HCT116 (cell line): Measurements from ENCODE around the gene OR52L1. TPM values are rescaled to one million over a fixed set of nuclear protein-coding genes. Genes with fewer than 3 reads are reported as not detected.

ENCODE experiments used
- ATAC-seq: fragments of 200-7000 bp; cut with Tn5 transposase; 2 replicates; pipeline ENCODE4 v1.9.1; 2020; ENCODE audit warnings: mild to moderate bottlenecking, moderate library complexity
- BruUV-seq: library from RNA; stranded (reverse); fragments of 400-500 nt; replicated peaks from 2 replicates; lab custom pipeline; 2021; lab: Mats Ljungman, UMichigan
- CTCF ChIA-PET: fragments of 300-600 bp; sonication (Branson Sonifier 250); formaldehyde crosslinking; loops from one replicate; lab custom pipeline; 2021; ENCODE audit warnings: antibody characterized with exemption; lab: Charles Lee
- POLR2A ChIA-PET: fragments of 300-600, 350-600 bp; sonication (Branson Sonifier 250); formaldehyde crosslinking; loops from one replicate; lab custom pipeline; 2021; ENCODE audit warnings: antibody characterized with exemption; lab: Charles Lee
- RAD21 ChIA-PET, 2 experiments: fragments of 300-600 bp; sonication (Branson Sonifier 250); formaldehyde crosslinking; loops; one replicate each; lab custom pipeline; 2023; ENCODE audit warnings: low total read pairs in 2 of 2; ENCODE audit not compliant: uncharacterized antibody in 2 of 2, unreplicated experiment in 2 of 2, low non-redundant PET in 1 of 2; lab: Charles Lee
- DNase-seq: peaks from one replicate; pipeline ENCODE4 v3.0.0-alpha.2; 2010; ENCODE audit warnings: low read depth, low spot score
- H2AFZ ChIP-seq: fragments of 200-600 bp; shearing (Covaris generic), sonication (generic); 2 replicates; pipeline ENCODE4 v1.6.1; 2017; ENCODE audit warnings: low read depth, mixed run types, mixed read lengths, antibody characterized with exemption, low read length; ENCODE audit not compliant: poor library complexity, severe bottlenecking
- H3K27ac ChIP-seq: 2 replicates; pipeline ENCODE4 v1.5.1; 2012; ENCODE audit warnings: low read depth, low read length
- H3K27me3 ChIP-seq: fragments of 200-600 bp; sonication (generic); 2 replicates; pipeline ENCODE4 v1.6.1; 2016; ENCODE audit warnings: mixed run types, low read length, mixed read lengths; ENCODE audit not compliant: insufficient read depth
- H3K36me3 ChIP-seq, 2 experiments: fragments of 200-500 bp in 1 of 2; fragments of 200-600 bp in 1 of 2; sonication (Bioruptor generic) in 1 of 2; sonication (generic) in 1 of 2; 2 replicates each; pipeline versions ENCODE4 v1.5.1 to v1.6.1; 2014 to 2016; ENCODE audit warnings: low read length in 2 of 2, inconsistent platforms in 1 of 2, mixed read lengths in 1 of 2, mixed run types in 1 of 2; ENCODE audit not compliant: insufficient read depth in 2 of 2, control insufficient read depth in 1 of 2
- H3K4me1 ChIP-seq, 2 experiments: fragments of 200-600 bp in 1 of 2; sonication (generic) in 1 of 2; 2 replicates each; pipeline versions ENCODE4 v1.5.1 to v1.6.1; 2012 to 2017; ENCODE audit warnings: low read length in 2 of 2, inconsistent platforms in 1 of 2, mild to moderate bottlenecking in 1 of 2, mixed read lengths in 1 of 2, mixed run types in 1 of 2, moderate library complexity in 1 of 2; ENCODE audit not compliant: insufficient read depth in 2 of 2, control insufficient read depth in 1 of 2
- H3K4me2 ChIP-seq: fragments of 200-600 bp; sonication (generic); 2 replicates; pipeline ENCODE4 v1.6.1; 2017; ENCODE audit warnings: mixed run types, low read length, mixed read lengths
- H3K4me3 ChIP-seq, 2 experiments: fragments of 200-600 bp in 1 of 2; sonication (generic) in 1 of 2; replicated peaks in 1 of 2; 2 replicates each; pipeline ENCODE4 v1.5.1; 2011 to 2016; ENCODE audit warnings: low read length in 2 of 2, control low read depth in 1 of 2, low read depth in 1 of 2, mild to moderate bottlenecking in 1 of 2, mixed read lengths in 1 of 2, mixed run types in 1 of 2
- H3K79me2 ChIP-seq: fragments of 200-600 bp; sonication (generic); 2 replicates; pipeline ENCODE4 v1.6.1; 2017; ENCODE audit warnings: mild to moderate bottlenecking, mixed run types, low read length, moderate library complexity, mixed read lengths; ENCODE audit not compliant: insufficient read depth
- H3K9ac ChIP-seq: fragments of 200-600 bp; sonication (generic); 2 replicates; pipeline ENCODE4 v1.6.1; 2016; ENCODE audit warnings: low read length, mixed read lengths
- H3K9me2 ChIP-seq: fragments of 200-600 bp; sonication (generic), shearing (Covaris generic); 2 replicates; pipeline ENCODE4 v1.6.1; 2017; ENCODE audit warnings: mixed run types, mild to moderate bottlenecking, moderate library complexity; ENCODE audit not compliant: insufficient read depth
- H3K9me3 ChIP-seq, 2 experiments: fragments of 200-500 bp in 1 of 2; fragments of 200-600 bp in 1 of 2; sonication (Bioruptor generic) in 1 of 2; sonication (generic) in 1 of 2; 2 replicates each; pipeline ENCODE4 v1.6.1; 2014 to 2017; ENCODE audit warnings: low read length in 2 of 2, mixed read lengths in 2 of 2, inconsistent platforms in 1 of 2, low read depth in 1 of 2, mild to moderate bottlenecking in 1 of 2, mixed run types in 1 of 2, moderate library complexity in 1 of 2; ENCODE audit not compliant: control insufficient read depth in 1 of 2, insufficient read depth in 1 of 2
- H4K20me1 ChIP-seq: fragments of 200-600 bp; sonication (generic), shearing (Covaris generic); 2 replicates; pipeline ENCODE4 v1.6.1; 2017; ENCODE audit warnings: mixed run types, mild to moderate bottlenecking, moderate library complexity; ENCODE audit not compliant: insufficient read depth
- ATF3 ChIP-seq: IDR thresholded peaks from 2 replicates; pipeline ENCODE4 v1.6.1; 2012
- CTCF ChIP-seq, 3 experiments: fragments of 200-600 bp in 1 of 3; sonication (generic) in 1 of 3; IDR thresholded peaks in 2 of 3; conservative IDR thresholded peaks in 1 of 3; 2 replicates each; pipeline ENCODE4 v1.5.1; 2012 to 2017; ENCODE audit warnings: low read depth in 2 of 3, low read length in 2 of 3, antibody characterized with exemption in 1 of 3, borderline replicate concordance in 1 of 3, control low read depth in 1 of 3, mild to moderate bottlenecking in 1 of 3, mixed read lengths in 1 of 3, mixed run types in 1 of 3, moderate library complexity in 1 of 3; ENCODE audit not compliant: insufficient read depth in 1 of 3
- EGR1 ChIP-seq: IDR thresholded peaks from 2 replicates; pipeline ENCODE4 v1.6.1; 2012; ENCODE audit warnings: low read depth
- POLR2A ChIP-seq: IDR thresholded peaks from 2 replicates; pipeline ENCODE4 v1.7.0; 2011; ENCODE audit warnings: borderline replicate concordance; ENCODE audit not compliant: insufficient read depth, insufficient read length; ENCODE audit errors: extremely low read depth
- RAD21 ChIP-seq: IDR thresholded peaks from 2 replicates; pipeline ENCODE4 v1.6.1; 2012; ENCODE audit warnings: low read depth, mild to moderate bottlenecking
- REST ChIP-seq: IDR thresholded peaks from 2 replicates; pipeline ENCODE4 v1.6.1; 2012; ENCODE audit warnings: low read depth
- SIN3A ChIP-seq: IDR thresholded peaks from 2 replicates; pipeline ENCODE4 v1.6.1; 2012; ENCODE audit warnings: low read depth
- SP1 ChIP-seq: IDR thresholded peaks from 2 replicates; pipeline ENCODE4 v1.6.1; 2012; ENCODE audit warnings: low read depth
- SRF ChIP-seq: IDR thresholded peaks from 2 replicates; pipeline ENCODE4 v1.6.1; 2012; ENCODE audit warnings: low read depth
- TCF7L2 ChIP-seq: IDR thresholded peaks from 2 replicates; pipeline ENCODE4 v1.7.0; 2011; ENCODE audit warnings: borderline replicate concordance, inconsistent platforms; ENCODE audit not compliant: insufficient read depth, insufficient read length; ENCODE audit errors: extremely low read depth
- intact Hi-C: fragments of 100-400 bp; cut with micrococcal nuclease; formaldehyde crosslinking; loops from 2 replicates; pipeline ENCODE4 v1.10.0; 2022
- total RNA-seq: library from RNA; stranded (reverse); gene quantifications from one replicate; pipeline ENCODE4 v1.2.1, GENCODE V29; 2021; ENCODE audit not compliant: unreplicated experiment

OR52L1 gene
- total RNA-seq, 1 experiment from 2014 or later, result not detected

- Histone ChIP-seq H3K9ac (no peak overlapping the region), H3K27me3 (peaks cover 27% of the 10 kb centered on the region), H3K27ac (no peak overlapping the region), H3K36me3 (no peaks in the 10 kb centered on the region), H3K9me2 (no peaks in the 10 kb centered on the region), H3K4me1 (no peaks in the 10 kb centered on the region), H3K4me3 (no peak overlapping the region), H3K9me3 (no peaks in the 10 kb centered on the region), H2AFZ (no peak overlapping the region), H3K4me2 (no peak overlapping the region), H4K20me1 (no peaks in the 10 kb centered on the region), H3K79me2 (no peaks in the 10 kb centered on the region)
- ChIA-PET POLR2A (no interaction called here), RAD21 (no interaction called here), CTCF (no interaction called here)
- no TSS peak for BruUV-seq
- intact Hi-C loops, result no loop called here
- TF ChIP-seq SIN3A, result no peak
- TF ChIP-seq ATF3, result no peak
- TF ChIP-seq SP1, result no peak
- TF ChIP-seq CTCF (IDR thresholded peaks at IDR 0.05 in 2 of 3, conservative IDR thresholded peaks at IDR 0.05 in 1 of 3; ENCODE audit: borderline replicate concordance in 1 of 3, insufficient read depth in 1 of 3, low read depth in 2 of 3, low read length in 2 of 3), result no peak
- TF ChIP-seq RAD21, result no peak
- no peak for TF ChIP-seq REST
- TF ChIP-seq POLR2A, result no peak
- TF ChIP-seq EGR1, result no peak
- no peak for TF ChIP-seq TCF7L2
- TF ChIP-seq SRF, result no peak
- ATAC-seq, result no peak
- no peak for DNase-seq
These were observed 48.8 kb downstream of the OR52L1 start for GRCh38 chr11:5937868-5938602.

Other genes with a start within 250 kb of the OR52L1 start
- gene OR52N4, start 232.7 kb downstream of the OR52L1 start, total RNA-seq, result not detected
- not detected for gene OR52N5, start 203.6 kb downstream of the OR52L1 start, total RNA-seq
- not detected for gene OR52N1, start 195.7 kb downstream of the OR52L1 start, total RNA-seq
- not detected for gene OR52N2, start 178.1 kb downstream of the OR52L1 start, total RNA-seq
- not detected for gene OR52E6, start 145.1 kb downstream of the OR52L1 start, total RNA-seq
- not detected for gene OR52E8, start 129.3 kb downstream of the OR52L1 start, total RNA-seq
- not detected for gene OR52E4, start 106.4 kb downstream of the OR52L1 start, total RNA-seq
- not detected for gene OR52E5, start 93.8 kb downstream of the OR52L1 start, total RNA-seq
- gene OR56A3, start 44.7 kb downstream of the OR52L1 start, total RNA-seq, result not detected
- not detected for gene OR56A5, start 18.5 kb downstream of the OR52L1 start, total RNA-seq
- not detected for gene OR56A4, start 20.0 kb upstream of the OR52L1 start, total RNA-seq
- not detected for gene OR56A1, start 43.8 kb upstream of the OR52L1 start, total RNA-seq
- not detected for gene OR56B4, start 120.7 kb upstream of the OR52L1 start, total RNA-seq
- gene OR52B2, start 183.3 kb upstream of the OR52L1 start, total RNA-seq, result not detected
- not detected for gene OR52W1, start 212.2 kb upstream of the OR52L1 start, total RNA-seq
- gene C11orf42, start 218.6 kb upstream of the OR52L1 start, total RNA-seq, result not detected
- gene FHIP1B, start 247.7 kb upstream of the OR52L1 start, total RNA-seq, result 32.1 TPM